ENCODE measurements around the gene MAEA.
A peak's percentile ranks its signal among the peaks of the same experiment; 100 is the strongest.

MAEA gene

GRCh38 chr4:1305261-1305711 lies 15.6 kb downstream of the MAEA start:
- no peak for DNase-seq

- no peak for DNase-seq
Measured at GRCh38 chr4:1305781-1306455, 16.2 kb downstream of the MAEA start.

- DNase-seq = no peak
Measured at GRCh38 chr4:1307951-1308735, 18.5 kb downstream of the MAEA start.

GRCh38 chr4:1309261-1310010 lies 19.7 kb downstream of the MAEA start:
- peak; percentile 51 for DNase-seq

- no peak for DNase-seq
Measured at GRCh38 chr4:1310031-1310795, 20.5 kb downstream of the MAEA start.

- peak; percentile 28 for DNase-seq
Measured at GRCh38 chr4:1310796-1311631, 21.3 kb downstream of the MAEA start.

- DNase-seq = no peak
Measured at GRCh38 chr4:1312821-1313640, 23.3 kb downstream of the MAEA start.

GRCh38 chr4:1315306-1315705 lies 25.6 kb downstream of the MAEA start:
- DNase-seq = no peak

GRCh38 chr4:1315836-1316536 lies 26.3 kb downstream of the MAEA start:
- DNase-seq = no peak

- no peak for DNase-seq
Measured at GRCh38 chr4:1316537-1317168, 27.0 kb downstream of the MAEA start.

- DNase-seq = no peak
Measured at GRCh38 chr4:1317177-1318045, 27.7 kb downstream of the MAEA start.

- DNase-seq = no peak
Measured at GRCh38 chr4:1318046-1318375, 28.3 kb downstream of the MAEA start.

GRCh38 chr4:1318488-1319213 lies 29.0 kb downstream of the MAEA start:
- no peak for DNase-seq

GRCh38 chr4:1321486-1321885 lies 31.8 kb downstream of the MAEA start:
- no peak for DNase-seq

GRCh38 chr4:1321946-1322650 lies 32.4 kb downstream of the MAEA start:
- no peak for DNase-seq

- DNase-seq = no peak
Measured at GRCh38 chr4:1323280-1323634, 33.6 kb downstream of the MAEA start.

- DNase-seq = no peak
Measured at GRCh38 chr4:1323635-1324442, 34.1 kb downstream of the MAEA start.

All from activated gamma-delta T cell (primary cell).